Adrenal gland (tissue), 5 donors: ENCODE results near the gene DHRS1.

Experiments
- CTCF ChIP-seq, 6 experiments: fragments of 450-650 bp in 4 of 6; fragments of 200-600 bp in 2 of 6; sonication (generic) in 1 of 6; IDR thresholded peaks; 1 replicate in 5 of 6; 2 replicates in 1 of 6; pipeline versions ENCODE4 v1.5.1 to v1.8.0; 2016 to 2021; ENCODE audit warnings: antibody characterized with exemption in 6 of 6, mild to moderate bottlenecking in 2 of 6, moderate library complexity in 1 of 6
- POLR2A ChIP-seq, 2 donors: fragments of 450-650 bp; IDR thresholded peaks; one replicate each; pipeline ENCODE4 v1.6.1; 2017; ENCODE audit warnings: antibody characterized with exemption in 2 of 2, mild to moderate bottlenecking in 2 of 2, moderate library complexity in 1 of 2
- donor health status: DM: no; HTN: no; CAD: no.

GRCh38 chr14:24262821-24263733 is 36.5 kb downstream of the DHRS1 start, which contains the start of gene TGM1:
- TF ChIP-seq POLR2A (IDR thresholded peaks at IDR 0.05): no peak
- TF ChIP-seq CTCF (IDR thresholded peaks at IDR 0.05): no peak
